ENCODE data around the gene DYNLL1.

- TF ChIP-seq CTCF (conservative IDR thresholded peaks at IDR 0.05; ENCODE audit: low read depth, low read length), result no peak
- TF ChIP-seq EZH2 (IDR thresholded peaks at IDR 0.05; ENCODE audit: borderline replicate concordance, low read depth, low read length, poor library complexity, severe bottlenecking), result no peak
Measured at GRCh38 chr12:120508537-120508936, 12.6 kb downstream of the DYNLL1 start.
